Measurements from ENCODE around the gene NRG3. TPM values are rescaled to one million over a fixed set of nuclear protein-coding genes. Genes with fewer than 3 reads are reported as not detected.

The NRG3 gene
- total RNA-seq, 2 experiments from 2014 or later = not detected

DNA sequence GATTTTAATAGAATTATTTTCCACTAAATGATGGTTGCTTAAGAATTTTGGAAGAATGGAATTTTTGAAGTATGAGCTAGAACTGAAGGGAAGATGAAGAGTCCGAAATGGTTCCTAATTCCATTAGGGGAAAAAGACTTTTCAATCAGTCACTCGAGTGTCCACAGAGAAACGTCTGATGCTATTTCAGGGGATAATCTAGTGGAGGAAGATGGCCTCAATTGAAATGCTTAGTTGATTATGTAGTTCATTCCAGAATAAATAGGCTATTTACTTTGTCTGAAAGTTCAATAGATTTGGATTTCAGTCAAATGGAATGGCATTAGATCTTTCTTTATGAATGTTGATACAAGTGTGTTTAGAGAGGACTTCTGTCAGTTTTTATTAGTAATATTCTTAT, 365.4 kb downstream of the NRG3 start:
- CTCF ChIA-PET = no interaction called here
- no peak for DNase-seq

DNA sequence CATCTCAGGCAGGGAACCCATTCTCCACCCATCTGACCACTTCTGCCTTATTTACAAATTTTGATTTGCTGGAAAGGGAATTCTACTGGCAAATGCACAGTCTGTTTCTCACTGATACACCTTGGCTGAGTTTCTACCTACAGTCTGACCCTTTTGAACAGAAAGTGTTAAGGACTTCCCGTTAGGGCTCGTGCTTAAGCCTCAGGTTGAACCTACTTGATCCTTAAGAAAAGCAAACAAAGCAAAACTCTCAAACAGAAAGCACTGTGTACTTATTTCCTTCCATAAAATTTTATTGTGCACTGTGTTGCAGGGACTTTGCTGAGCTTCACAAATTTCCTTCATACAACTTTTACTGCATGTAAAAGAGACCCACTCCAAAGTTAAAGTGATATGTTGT, 367.8 kb downstream of the NRG3 start:
- ATAC-seq = no peak
- CTCF ChIA-PET = no interaction called here
- H3K9me3 Mint-ChIP-seq (ENCODE audit: low read depth) = no peaks in the 10 kb centered on the region
- H3K4me1 Mint-ChIP-seq = no peaks in the 10 kb centered on the region
- H3K36me3 Mint-ChIP-seq = no peaks in the 10 kb centered on the region
- no peaks in the 10 kb centered on the region for H3K27me3 Mint-ChIP-seq
- no peak overlapping the region for H3K4me3 Mint-ChIP-seq
- H3K27ac Mint-ChIP-seq = no peak overlapping the region
- no peak for DNase-seq

More for the DNA sequence above, 365.4 kb downstream of the NRG3 start:
- no peak overlapping the region for H3K4me3 Mint-ChIP-seq
- H3K4me1 Mint-ChIP-seq = no peaks in the 10 kb centered on the region
- ATAC-seq = no peak
- H3K36me3 Mint-ChIP-seq = no peaks in the 10 kb centered on the region
- no peak overlapping the region for H3K27ac Mint-ChIP-seq
- H3K27me3 Mint-ChIP-seq = no peaks in the 10 kb centered on the region
- H3K9me3 Mint-ChIP-seq (ENCODE audit: low read depth) = peaks cover 5% of the 10 kb centered on the region

DNA sequence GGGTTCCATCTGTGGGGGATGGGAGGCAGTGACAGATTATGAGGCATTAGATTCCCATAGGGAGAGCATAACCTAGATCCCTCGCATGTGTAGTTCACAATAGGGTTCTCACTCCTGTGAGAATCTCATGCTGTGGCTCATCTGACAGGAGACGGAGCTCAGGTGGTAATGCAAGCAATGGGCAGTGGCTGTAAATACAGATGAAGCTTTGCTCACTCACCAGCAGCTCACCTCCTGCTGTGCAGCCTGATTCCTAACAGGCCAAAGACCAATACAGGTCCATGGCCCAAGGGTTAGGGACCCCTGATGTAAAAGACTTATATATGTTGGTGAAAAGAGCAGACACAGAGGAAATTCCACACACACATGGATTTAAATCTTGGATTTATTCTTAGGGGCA, 370.2 kb downstream of the NRG3 start:
- H3K9me3 Mint-ChIP-seq (ENCODE audit: low read depth) = no peaks in the 10 kb centered on the region
- no peak overlapping the region for H3K27ac Mint-ChIP-seq
- ATAC-seq (no peak), DNase-seq (no peak)
- H3K4me3 Mint-ChIP-seq = no peak overlapping the region
- no peaks in the 10 kb centered on the region for H3K27me3 Mint-ChIP-seq
- CTCF ChIA-PET = no interaction called here
- H3K4me1 Mint-ChIP-seq = no peaks in the 10 kb centered on the region
- H3K36me3 Mint-ChIP-seq = no peaks in the 10 kb centered on the region

DNA sequence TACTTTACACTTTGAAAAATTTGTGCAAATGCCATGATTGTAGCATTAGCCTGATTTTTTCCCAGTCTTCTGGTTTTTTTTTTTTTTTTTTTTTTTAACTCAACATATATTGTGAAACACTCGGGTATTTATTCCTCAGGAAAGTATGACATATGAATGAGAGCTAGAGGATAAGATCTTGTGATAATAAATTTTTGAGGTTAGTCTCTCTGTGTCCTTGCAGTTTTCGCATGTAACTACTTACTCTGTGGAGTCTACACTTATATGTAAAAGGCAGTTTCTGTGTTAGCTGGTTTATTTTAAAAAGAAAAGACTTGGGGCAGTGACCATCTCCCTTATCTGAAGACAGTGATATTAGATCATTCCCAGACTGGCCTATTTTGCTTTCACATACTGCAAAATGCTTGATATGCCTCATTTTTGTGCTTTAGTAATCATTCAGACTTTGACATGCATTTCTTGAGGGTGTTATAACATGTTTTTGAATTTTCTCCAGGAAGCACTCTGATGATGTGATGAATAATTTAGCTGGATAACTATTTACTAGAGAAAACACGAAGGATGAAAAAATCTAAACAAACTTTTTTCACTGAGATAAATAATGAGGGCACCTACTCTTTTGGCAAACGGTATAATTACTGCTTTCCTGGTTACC, 371.0 kb downstream of the NRG3 start:
- Mint-ChIP-seq H3K36me3 (no peaks in the 10 kb centered on the region), H3K4me1 (no peaks in the 10 kb centered on the region), H3K27me3 (no peaks in the 10 kb centered on the region), H3K4me3 (no peak overlapping the region), H3K27ac (no peak overlapping the region), H3K9me3 (ENCODE audit: low read depth) (peaks cover 3% of the 10 kb centered on the region)
- DNase-seq = no peak
- CTCF ChIA-PET = no interaction called here
- no peak for ATAC-seq

DNA sequence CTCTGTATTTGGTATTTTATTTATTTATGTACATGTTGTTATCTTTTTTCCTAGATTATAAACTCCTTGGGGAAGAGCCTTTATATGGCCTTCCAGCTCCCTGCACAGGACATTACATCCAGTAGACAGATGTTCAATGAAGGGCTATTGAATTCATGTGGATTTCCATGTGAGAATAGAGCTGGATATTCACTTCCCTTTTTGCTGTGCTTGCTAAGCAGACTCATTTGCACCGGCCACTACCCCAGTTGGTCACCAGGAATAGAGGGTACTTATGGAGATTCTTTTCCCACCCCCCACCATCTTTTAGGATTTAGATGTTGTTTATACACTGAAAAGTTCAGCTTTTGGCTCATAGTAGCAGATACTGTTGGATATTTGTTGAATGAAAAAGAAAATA, 374.1 kb downstream of the NRG3 start:
- no peak overlapping the region for H3K4me3 Mint-ChIP-seq
- CTCF ChIA-PET = no interaction called here
- no peaks in the 10 kb centered on the region for H3K4me1 Mint-ChIP-seq
- H3K27me3 Mint-ChIP-seq = no peaks in the 10 kb centered on the region
- H3K9me3 Mint-ChIP-seq (ENCODE audit: low read depth) = peaks cover 15% of the 10 kb centered on the region
- DNase-seq (no peak), ATAC-seq (no peak)
- H3K27ac Mint-ChIP-seq = no peak overlapping the region
- no peaks in the 10 kb centered on the region for H3K36me3 Mint-ChIP-seq

DNA sequence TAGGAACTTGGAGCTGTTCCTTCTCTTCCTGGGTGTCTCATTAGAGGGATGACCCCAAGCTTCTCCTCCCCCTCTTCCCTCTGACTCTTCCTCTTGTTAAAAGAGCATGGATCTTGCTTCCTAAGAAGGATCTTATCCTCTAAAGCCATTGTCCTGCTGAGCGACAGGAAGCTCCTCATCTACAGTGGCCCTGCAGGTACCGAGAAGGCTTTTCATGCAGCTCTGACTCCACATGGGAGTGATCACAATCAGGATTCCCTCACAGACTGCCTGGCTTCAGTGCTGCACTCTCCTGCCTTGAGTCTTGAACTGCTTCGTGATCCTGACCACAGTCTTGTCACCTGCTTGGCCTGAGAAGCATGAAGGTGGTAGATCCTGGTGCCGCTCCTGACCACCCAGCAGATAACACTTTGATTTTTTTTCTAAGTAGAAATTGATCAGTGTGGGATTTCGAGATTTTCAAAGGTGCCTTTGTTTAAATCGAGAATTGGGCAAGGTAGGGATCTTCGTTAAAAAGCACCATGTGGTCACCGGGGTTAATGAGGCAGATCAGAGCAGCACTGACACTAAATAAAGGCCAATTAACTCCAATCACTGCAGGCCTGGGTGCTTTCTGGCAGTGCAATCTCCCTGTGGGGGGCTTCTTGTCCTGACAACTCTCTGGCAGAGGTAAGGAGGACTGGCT, 376.4 kb downstream of the NRG3 start:
- DNase-seq = no peak
- CTCF ChIA-PET = no interaction called here
- Mint-ChIP-seq H3K4me3 (no peak overlapping the region), H3K9me3 (ENCODE audit: low read depth) (peaks cover 18% of the 10 kb centered on the region), H3K4me1 (no peaks in the 10 kb centered on the region), H3K27ac (no peak overlapping the region), H3K27me3 (no peaks in the 10 kb centered on the region), H3K36me3 (no peaks in the 10 kb centered on the region)
- no peak for ATAC-seq

DNA sequence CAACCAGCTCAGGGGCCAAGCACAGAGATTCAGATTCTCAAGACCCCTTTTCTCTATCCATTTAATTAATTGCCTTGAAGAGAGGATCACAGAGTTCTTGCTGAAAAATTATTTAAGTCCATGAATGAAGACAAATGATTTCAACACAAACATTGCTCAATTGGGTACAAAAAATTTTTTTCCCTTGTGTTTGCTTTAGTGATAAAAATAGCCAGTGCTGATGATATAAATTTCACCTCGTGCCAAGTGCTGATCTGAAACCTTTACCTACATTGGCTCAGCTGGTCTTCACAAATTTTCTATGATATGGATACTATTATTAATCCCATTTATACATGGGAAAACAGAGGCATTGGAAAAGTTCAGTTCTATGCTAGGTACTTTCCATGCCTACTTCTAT, 377.1 kb downstream of the NRG3 start:
- no peaks in the 10 kb centered on the region for H3K36me3 Mint-ChIP-seq
- H3K4me3 Mint-ChIP-seq = no peak overlapping the region
- H3K4me1 Mint-ChIP-seq = no peaks in the 10 kb centered on the region
- no peak for ATAC-seq
- no peaks in the 10 kb centered on the region for H3K27me3 Mint-ChIP-seq
- peaks cover 20% of the 10 kb centered on the region for H3K9me3 Mint-ChIP-seq (ENCODE audit: low read depth)
- no peak for DNase-seq
- no peak overlapping the region for H3K27ac Mint-ChIP-seq
- CTCF ChIA-PET = no interaction called here

DNA sequence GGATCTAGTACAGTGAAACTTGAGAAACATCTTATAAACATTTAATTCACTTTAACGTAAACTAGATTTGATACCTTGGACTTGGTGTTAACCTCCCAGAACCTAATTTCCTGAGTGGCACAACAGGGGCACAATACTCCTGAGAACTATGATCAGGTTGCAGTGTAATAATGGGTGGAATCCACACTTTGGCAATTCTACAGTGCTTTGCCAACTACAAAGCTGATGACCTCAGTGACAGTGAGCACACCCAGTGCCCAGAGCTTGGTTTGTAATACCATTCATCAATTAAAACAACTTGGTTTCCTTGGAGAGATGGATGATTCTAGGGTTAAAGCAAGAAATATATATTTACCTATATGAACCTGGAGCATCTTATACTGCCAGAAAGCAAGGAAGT, 379.2 kb downstream of the NRG3 start:
- no peak for DNase-seq
- Mint-ChIP-seq H3K36me3 (no peaks in the 10 kb centered on the region), H3K9me3 (ENCODE audit: low read depth) (peaks cover 20% of the 10 kb centered on the region), H3K4me1 (no peaks in the 10 kb centered on the region), H3K4me3 (no peak overlapping the region), H3K27ac (no peak overlapping the region), H3K27me3 (no peaks in the 10 kb centered on the region)
- ATAC-seq = no peak
- CTCF ChIA-PET = no interaction called here

DNA sequence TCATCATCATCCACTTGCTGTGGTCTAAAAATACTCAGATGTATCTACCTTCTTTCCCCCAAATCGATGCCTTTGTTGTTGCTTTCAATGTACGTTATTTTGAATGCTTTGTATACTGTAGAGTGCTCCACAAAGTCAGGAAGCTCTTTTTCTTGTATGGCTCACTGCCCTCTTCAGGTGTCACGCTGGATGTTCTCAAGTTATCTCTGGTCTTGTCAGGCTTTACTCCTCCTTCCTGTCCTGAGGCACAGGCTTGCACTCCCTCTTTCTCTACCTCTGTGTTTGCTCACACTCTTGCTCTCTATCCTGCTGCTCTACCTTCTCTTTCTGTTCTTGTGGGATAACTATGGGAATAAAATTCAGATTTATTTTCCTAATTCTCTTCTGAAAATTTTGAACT, 381.3 kb downstream of the NRG3 start:
- Mint-ChIP-seq H3K36me3 (no peaks in the 10 kb centered on the region), H3K27me3 (no peaks in the 10 kb centered on the region), H3K4me1 (no peaks in the 10 kb centered on the region), H3K27ac (no peak overlapping the region), H3K4me3 (no peak overlapping the region), H3K9me3 (ENCODE audit: low read depth) (peaks cover 15% of the 10 kb centered on the region)
- ATAC-seq (no peak), DNase-seq (no peak)
- CTCF ChIA-PET = no interaction called here

DNA sequence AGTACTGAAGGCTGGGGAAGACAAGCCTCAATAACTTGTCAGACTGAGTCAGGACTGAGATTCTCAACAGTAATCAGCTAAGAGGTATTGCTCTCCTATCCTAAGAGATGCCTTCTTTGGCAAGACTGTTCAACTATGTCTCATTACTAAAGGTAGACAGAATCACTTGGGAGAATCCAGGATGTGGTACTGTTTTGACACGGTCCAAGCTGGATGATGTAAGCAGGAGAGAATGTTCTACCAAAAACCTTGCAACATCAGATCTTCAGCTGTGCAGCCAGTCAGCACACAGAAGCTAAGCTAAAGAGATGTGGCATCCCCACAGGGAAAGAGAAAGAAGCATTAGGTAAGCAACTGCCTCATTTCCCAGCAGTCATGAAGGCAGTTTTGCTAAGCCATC, 391.4 kb downstream of the NRG3 start:
- peaks cover 7% of the 10 kb centered on the region for H3K9me3 Mint-ChIP-seq (ENCODE audit: low read depth)
- H3K4me1 Mint-ChIP-seq = no peaks in the 10 kb centered on the region
- H3K27ac Mint-ChIP-seq = no peak overlapping the region
- no peak overlapping the region for H3K4me3 Mint-ChIP-seq
- DNase-seq = no peak
- H3K27me3 Mint-ChIP-seq = no peaks in the 10 kb centered on the region
- H3K36me3 Mint-ChIP-seq = no peaks in the 10 kb centered on the region
- CTCF ChIA-PET = no interaction called here
- no peak for ATAC-seq

DNA sequence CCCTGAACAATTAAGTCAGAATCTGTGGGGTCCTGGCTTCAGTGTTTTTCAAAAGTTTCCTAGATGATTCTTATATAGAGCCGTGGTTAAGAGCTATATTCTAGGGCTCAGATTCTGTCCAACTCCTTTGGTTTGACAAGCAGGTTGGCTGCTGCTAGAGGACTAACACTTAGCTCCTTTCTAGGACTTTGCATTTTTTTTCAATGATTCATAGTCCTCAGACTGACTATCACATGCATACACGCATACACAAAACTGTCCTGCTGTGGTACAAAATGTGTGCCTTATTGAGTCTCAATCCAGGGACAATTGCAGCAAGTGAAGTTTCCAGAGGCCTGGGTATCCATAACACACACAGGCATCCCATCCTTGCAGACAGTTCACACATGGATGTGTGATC, 392.0 kb downstream of the NRG3 start:
- Mint-ChIP-seq H3K27me3 (no peaks in the 10 kb centered on the region), H3K4me1 (no peaks in the 10 kb centered on the region), H3K9me3 (ENCODE audit: low read depth) (peaks cover 7% of the 10 kb centered on the region), H3K27ac (no peak overlapping the region), H3K36me3 (no peaks in the 10 kb centered on the region), H3K4me3 (no peak overlapping the region)
- no peak for DNase-seq
- CTCF ChIA-PET = no interaction called here
- no peak for ATAC-seq

DNA sequence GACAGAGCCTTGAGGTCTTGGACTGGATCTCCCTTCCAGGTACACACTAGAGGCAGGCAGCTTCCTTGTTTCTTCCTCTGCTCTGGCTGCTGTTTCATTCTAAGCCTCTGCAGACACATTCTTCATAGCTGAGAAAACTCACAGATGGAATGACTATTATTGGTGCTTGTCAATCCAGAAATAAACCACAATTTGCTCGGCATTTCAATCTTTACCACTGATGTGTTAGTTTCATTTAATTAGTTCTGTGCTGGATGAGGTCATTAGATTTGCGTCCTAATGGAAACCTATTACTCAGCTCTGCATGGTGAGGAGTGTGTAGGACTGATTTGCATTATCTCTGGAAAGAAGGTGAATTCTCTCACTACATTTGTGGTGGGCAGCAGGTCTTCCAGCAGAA, 392.5 kb downstream of the NRG3 start:
- H3K4me1 Mint-ChIP-seq = no peaks in the 10 kb centered on the region
- CTCF ChIA-PET = no interaction called here

DNA sequence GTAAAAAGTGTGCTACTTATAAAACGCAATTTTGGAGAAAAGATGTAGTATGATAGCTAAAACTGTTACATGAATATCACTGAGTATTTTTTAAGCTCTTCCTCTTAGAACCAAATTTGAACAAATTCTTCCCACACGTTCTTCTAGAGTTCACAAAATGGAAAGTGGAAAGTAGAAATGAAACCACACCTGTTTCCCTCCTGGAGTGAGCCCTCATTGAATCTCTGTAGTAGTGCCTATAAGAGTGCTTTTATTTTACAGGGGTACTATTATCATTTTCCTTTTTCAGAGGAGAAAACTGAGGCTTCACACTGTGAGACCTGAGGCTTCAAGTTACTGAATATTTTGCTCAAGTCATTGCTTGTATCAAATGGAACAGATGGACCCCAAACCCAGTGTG, 393.0 kb downstream of the NRG3 start:
- no peak overlapping the region for H3K4me3 Mint-ChIP-seq
- H3K4me1 Mint-ChIP-seq = no peaks in the 10 kb centered on the region
- ATAC-seq (no peak), DNase-seq (no peak)
- H3K36me3 Mint-ChIP-seq = no peaks in the 10 kb centered on the region
- no peaks in the 10 kb centered on the region for H3K27me3 Mint-ChIP-seq
- CTCF ChIA-PET = no interaction called here
- peaks cover 12% of the 10 kb centered on the region for H3K9me3 Mint-ChIP-seq (ENCODE audit: low read depth)
- no peak overlapping the region for H3K27ac Mint-ChIP-seq

More for the DNA sequence above, 392.5 kb downstream of the NRG3 start:
- Mint-ChIP-seq H3K27me3 (no peaks in the 10 kb centered on the region), H3K4me3 (no peak overlapping the region), H3K27ac (no peak overlapping the region), H3K9me3 (ENCODE audit: low read depth) (peaks cover 10% of the 10 kb centered on the region), H3K36me3 (no peaks in the 10 kb centered on the region)
- DNase-seq (no peak), ATAC-seq (no peak)

DNA sequence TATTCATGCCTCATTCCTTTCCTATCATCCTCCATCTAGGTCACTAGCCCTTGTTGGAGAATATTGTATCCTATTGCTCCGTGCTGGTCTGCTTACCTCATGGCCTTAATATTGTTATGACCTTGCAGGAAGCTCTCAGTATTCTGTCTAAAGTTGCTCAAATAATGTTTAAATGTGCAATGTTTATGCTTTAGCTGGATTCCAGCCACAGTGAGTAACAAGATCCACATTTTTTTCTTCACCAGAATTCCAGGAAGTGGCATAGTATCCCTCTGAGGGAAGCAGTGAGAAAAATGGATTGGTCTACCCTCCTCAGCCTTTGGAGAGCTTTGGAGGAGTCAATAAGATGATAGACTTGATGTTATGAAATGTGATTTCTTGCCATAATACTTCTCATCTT, 402.6 kb downstream of the NRG3 start:
- CTCF ChIA-PET = no interaction called here
- no peaks in the 10 kb centered on the region for H3K36me3 Mint-ChIP-seq
- H3K4me1 Mint-ChIP-seq = no peaks in the 10 kb centered on the region
- ATAC-seq (no peak), DNase-seq (no peak)
- H3K4me3 Mint-ChIP-seq = no peak overlapping the region
- peaks cover 9% of the 10 kb centered on the region for H3K9me3 Mint-ChIP-seq (ENCODE audit: low read depth)
- no peaks in the 10 kb centered on the region for H3K27me3 Mint-ChIP-seq
- H3K27ac Mint-ChIP-seq = no peak overlapping the region
